ENCODE measurements around the gene C1orf226. TPM values are rescaled to one million over a fixed set of nuclear protein-coding genes. Genes with fewer than 3 reads are reported as not detected.
"Not testable (repeated sequence)": the region's sequence is repeated elsewhere in the genome, so short reads cannot be mapped to it uniquely, and the experiment has no call there.

The C1orf226 gene
- total RNA-seq, 1 donor from 2014 or later, result 6.3 TPM

DNA sequence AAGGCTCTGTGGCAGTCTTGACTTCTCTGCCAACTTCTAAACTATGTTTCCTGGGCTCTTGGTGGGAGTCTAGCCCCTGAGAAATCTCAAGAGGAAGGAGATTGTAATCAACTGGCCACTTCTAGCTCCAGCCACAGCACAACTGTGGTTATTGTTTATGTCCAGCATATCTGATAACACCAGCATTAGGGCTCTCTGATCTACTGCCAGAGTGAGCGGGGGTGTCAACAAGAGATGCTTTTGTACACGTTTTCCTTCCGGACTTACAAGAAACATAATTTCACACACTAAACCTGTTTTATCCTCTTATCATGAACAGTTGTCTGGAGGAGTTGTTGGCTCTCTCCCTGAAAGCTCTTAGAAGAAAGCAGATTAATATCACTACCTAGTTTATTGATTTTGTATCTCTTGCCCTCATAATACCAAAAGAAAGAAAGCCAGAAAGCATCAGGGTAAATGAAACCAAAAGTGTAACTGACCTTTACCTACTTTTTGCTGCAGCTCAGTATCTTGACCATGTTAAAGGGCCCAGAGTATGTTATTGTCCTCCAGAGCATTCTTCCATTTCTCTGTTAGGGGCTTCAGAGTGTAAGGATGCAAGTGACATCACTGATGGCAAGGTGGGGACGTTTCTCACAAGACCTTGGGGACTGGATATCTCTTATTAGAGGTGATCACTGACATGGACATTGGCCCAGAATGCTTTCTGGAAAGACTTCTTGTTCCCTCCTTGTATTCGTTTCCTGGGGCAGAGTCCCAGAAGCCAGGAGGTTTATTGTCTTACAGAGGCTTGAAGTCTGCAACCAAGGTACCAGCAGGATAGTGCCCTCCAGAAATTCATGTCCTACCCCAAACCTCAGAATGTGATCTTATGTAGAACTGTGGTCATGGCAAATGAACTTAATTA is 40.0 kb downstream of the C1orf226 start:
- H3K9me3 ChIP-seq, result no peaks in the 10 kb centered on the region
- intact Hi-C loops (cut with DNase I), result no loop called here
- H3K27me3 ChIP-seq (ENCODE audit: low read depth), result no peaks in the 10 kb centered on the region
- no peak overlapping the region for H3K4me3 ChIP-seq
- no peak for ATAC-seq
- H3K36me3 ChIP-seq, result no peaks in the 10 kb centered on the region
- no peak overlapping the region for H3K27ac ChIP-seq
- DNase-seq, result no peak
- no peaks in the 10 kb centered on the region for H3K4me1 ChIP-seq
- no peak for TF ChIP-seq CTCF (IDR thresholded peaks at IDR 0.05)

DNA sequence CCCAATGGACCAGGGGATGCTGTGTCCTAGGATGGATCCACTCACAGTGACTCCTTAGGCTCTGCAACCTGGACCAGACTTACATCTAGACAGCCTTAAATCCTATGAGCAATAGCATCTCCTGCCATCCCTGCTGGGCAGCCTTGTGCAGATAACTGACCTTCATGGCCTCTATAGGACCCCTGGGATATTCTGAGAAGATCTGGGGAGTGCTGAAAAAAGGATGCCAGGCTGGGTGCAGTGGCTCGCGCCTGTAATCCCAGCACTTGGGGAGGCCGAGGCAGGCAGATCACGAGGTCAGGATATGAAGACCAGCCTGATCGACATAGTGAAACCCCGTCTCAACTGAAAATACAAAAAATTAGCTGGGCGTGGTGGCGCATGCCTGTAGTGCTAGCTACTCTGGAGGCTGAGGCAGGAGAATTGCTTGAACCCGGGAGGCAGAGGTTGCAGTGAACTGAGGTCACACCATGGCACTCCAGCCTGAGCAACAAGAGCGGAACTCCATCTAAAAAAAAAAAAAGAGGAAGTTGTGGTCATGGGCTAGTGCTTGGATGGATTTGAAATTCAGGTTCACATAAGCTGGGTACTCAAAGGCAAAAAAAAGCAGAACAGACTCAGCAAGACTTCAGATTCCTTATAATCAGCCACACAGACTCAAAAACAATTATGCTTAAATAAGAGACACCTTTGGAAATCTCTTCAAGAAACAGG is 41.3 kb downstream of the C1orf226 start:
- Histone ChIP-seq H3K4me3 (no peak overlapping the region), H3K9me3 (no peaks in the 10 kb centered on the region), H3K27ac (no peak overlapping the region), H3K36me3 (no peaks in the 10 kb centered on the region), H3K4me1 (no peaks in the 10 kb centered on the region), H3K27me3 (ENCODE audit: low read depth) (no peaks in the 10 kb centered on the region)
- DNase-seq, result no peak
- peak; percentile 61 to 75 for ATAC-seq
- TF ChIP-seq CTCF (IDR thresholded peaks at IDR 0.05), result no peak
- intact Hi-C loops (cut with DNase I), result no loop called here

- ATAC-seq (no peak), DNase-seq (no peak)
- Histone ChIP-seq H3K27ac (no peak overlapping the region), H3K27me3 (ENCODE audit: low read depth) (no peaks in the 10 kb centered on the region), H3K36me3 (no peaks in the 10 kb centered on the region), H3K4me1 (no peaks in the 10 kb centered on the region), H3K9me3 (no peaks in the 10 kb centered on the region), H3K4me3 (no peak overlapping the region)
- intact Hi-C loops (cut with DNase I), result no loop called here
- TF ChIP-seq CTCF (IDR thresholded peaks at IDR 0.05), result no peak
These were observed 49.1 kb downstream of the C1orf226 start for GRCh38 chr1:162430583-162430982.

GRCh38 chr1:162432977-162433713 is 51.6 kb downstream of the C1orf226 start:
- H3K36me3 ChIP-seq; H3K9me3 ChIP-seq; DNase-seq; H3K4me1 ChIP-seq; intact Hi-C loops (cut with DNase I); H3K4me3 ChIP-seq; H3K27ac ChIP-seq; H3K27me3 ChIP-seq (ENCODE audit: low read depth); ATAC-seq: not testable (repeated sequence)

Small RNA genes lying within 50 kb of the gene (microRNA-seq; reads per million reads assigned to microRNA genes)
- not detected for gene MIR556 (ENCODE audit: borderline number of aligned reads)

Other genes starting within 250 kb of the C1orf226 start
- gene SPATA46, start 4.9 kb upstream of the C1orf226 start, total RNA-seq, result not detected
- gene SH2D1B, start 30.4 kb downstream of the C1orf226 start, total RNA-seq, result 1.9 TPM
- gene UHMK1, start 116.1 kb downstream of the C1orf226 start, total RNA-seq, result 56.4 TPM
- 29.4 TPM for gene UAP1, start 180.0 kb downstream of the C1orf226 start, total RNA-seq

All from lower lobe of right lung (tissue), 2 donors.